Endothelial cell of umbilical vein (primary cell): ENCODE results near the gene MRPS27. TPM values are rescaled to one million over a fixed set of nuclear protein-coding genes. Genes with fewer than 3 reads are reported as not detected.

Experiments used
- BruUV-seq: library from RNA; stranded (reverse); fragments of 400-500 nt; replicated peaks from 2 replicates; lab custom pipeline; 2021; lab: Mats Ljungman, UMichigan
- CTCF ChIA-PET: fragments of 300-600, 350-600 bp; sonication (Branson Sonifier 250); formaldehyde crosslinking; loops from one replicate; lab custom pipeline; 2021; ENCODE audit warnings: antibody characterized with exemption, inconsistent platforms; lab: Charles Lee
- POLR2A ChIA-PET: fragments of 300-600, 350-600 bp; sonication (Branson Sonifier 250); formaldehyde crosslinking; loops from one replicate; lab custom pipeline; 2021; ENCODE audit warnings: antibody characterized with exemption, inconsistent platforms; lab: Charles Lee
- DNase-seq: peaks from one replicate; pipeline ENCODE4 v3.0.0-alpha.2; 2011; ENCODE audit warnings: low read depth, low spot score
- FAIRE-seq: peaks from 2 replicates; lab custom pipeline; 2011; peaks lifted over from hg19 to GRCh38; lab: Jason Lieb, UNC
- H2AFZ ChIP-seq: 2 replicates; pipeline ENCODE4 v1.6.0; 2012; ENCODE audit warnings: low read depth, low read length, control low read depth, inconsistent platforms
- H3K27ac ChIP-seq: 2 replicates; pipeline ENCODE4 v1.5.1; 2011; ENCODE audit warnings: low read depth, mild to moderate bottlenecking, control low read depth, low read length, moderate library complexity; ENCODE audit not compliant: insufficient read depth
- H3K27me3 ChIP-seq, 2 experiments: 2 replicates each; pipeline versions ENCODE4 v1.6.0 to v1.6.1; 2011; ENCODE audit warnings: low read length in 2 of 2, mixed read lengths in 1 of 2; ENCODE audit not compliant: control insufficient read depth in 2 of 2, insufficient read depth in 2 of 2
- H3K36me3 ChIP-seq, 2 experiments: 2 replicates in 1 of 2; 3 replicates in 1 of 2; pipeline ENCODE4 v1.5.1; 2011; ENCODE audit warnings: low read length in 2 of 2, mild to moderate bottlenecking in 1 of 2, moderate library complexity in 1 of 2; ENCODE audit not compliant: control insufficient read depth in 2 of 2, insufficient read depth in 2 of 2; ENCODE audit errors: extremely low read depth in 1 of 2
- H3K4me1 ChIP-seq: 3 replicates; pipeline ENCODE4 v1.5.1; 2011; ENCODE audit warnings: mild to moderate bottlenecking, low read length; ENCODE audit not compliant: control insufficient read depth, insufficient read depth; ENCODE audit errors: extremely low read depth
- H3K4me2 ChIP-seq: 2 replicates; pipeline ENCODE4 v1.6.1; 2011; ENCODE audit warnings: low read length, control low read depth, mixed read lengths; ENCODE audit not compliant: insufficient read depth
- H3K4me3 ChIP-seq, 3 experiments: fragments of 200-600 bp in 1 of 3; sonication (generic), shearing (Covaris generic) in 1 of 3; replicated peaks in 1 of 3; 2 replicates each; pipeline ENCODE4 v1.5.1; 2011 to 2016; ENCODE audit warnings: control low read depth in 3 of 3, low read length in 3 of 3, mild to moderate bottlenecking in 2 of 3, inconsistent platforms in 1 of 3, low read depth in 1 of 3, moderate library complexity in 1 of 3; ENCODE audit not compliant: insufficient read depth in 1 of 3
- H3K79me2 ChIP-seq: 2 replicates; pipeline ENCODE4 v1.6.0; 2012; ENCODE audit warnings: low read length, inconsistent platforms; ENCODE audit not compliant: control insufficient read depth, insufficient read depth
- H3K9ac ChIP-seq: replicated peaks from 2 replicates; pipeline ENCODE3; 2011; ENCODE audit warnings: low read length, control low read depth; ENCODE audit not compliant: insufficient read depth; ENCODE audit errors: extremely low read depth
- H3K9me1 ChIP-seq: replicated peaks from 3 replicates; pipeline ENCODE4 v1.6.0; 2011; ENCODE audit warnings: mild to moderate bottlenecking, low read length; ENCODE audit not compliant: control insufficient read depth, insufficient read depth; ENCODE audit errors: extremely low read depth
- H3K9me3 ChIP-seq: replicated peaks from 2 replicates; pipeline ENCODE4 v1.5.1; 2012; ENCODE audit warnings: low read length, inconsistent platforms; ENCODE audit not compliant: control insufficient read depth, insufficient read depth
- H4K20me1 ChIP-seq: replicated peaks from 2 replicates; pipeline ENCODE3; 2011; ENCODE audit warnings: mild to moderate bottlenecking, low read length; ENCODE audit not compliant: control insufficient read depth, insufficient read depth; ENCODE audit errors: extremely low read depth
- EZH2 ChIP-seq: IDR thresholded peaks from 2 replicates; pipeline ENCODE4 v1.6.1; 2012; ENCODE audit warnings: borderline replicate concordance, low read depth, mild to moderate bottlenecking, moderate library complexity, low read length, inconsistent platforms; ENCODE audit not compliant: severe bottlenecking
- FOS ChIP-seq: IDR thresholded peaks from 2 replicates; pipeline ENCODE4 v1.6.1; 2011; ENCODE audit warnings: mild to moderate bottlenecking, low read length, moderate library complexity, borderline replicate concordance; ENCODE audit not compliant: insufficient read depth
- GATA2 ChIP-seq: IDR thresholded peaks from 2 replicates; pipeline ENCODE4 v1.7.0; 2011; ENCODE audit warnings: low read depth, mild to moderate bottlenecking, moderate library complexity, mixed read lengths, low read length; ENCODE audit not compliant: insufficient read length, insufficient read depth
- JUN ChIP-seq: IDR thresholded peaks from 2 replicates; pipeline ENCODE4 v1.6.1; 2011; ENCODE audit warnings: borderline replicate concordance, low read depth; ENCODE audit not compliant: insufficient read length, insufficient read depth
- MAX ChIP-seq: IDR thresholded peaks from 2 replicates; pipeline ENCODE4 v1.6.1; 2011; ENCODE audit not compliant: insufficient read depth, insufficient read length
- MYC ChIP-seq: IDR thresholded peaks from one replicate; pipeline ENCODE4 v1.6.1; 2011; ENCODE audit warnings: mild to moderate bottlenecking, low read depth, low read length
- POLR2A ChIP-seq: IDR thresholded peaks from 2 replicates; pipeline ENCODE4 v1.6.1; 2012; ENCODE audit warnings: low read depth, mild to moderate bottlenecking, control low read depth, low read length
- POLR2AphosphoS5 ChIP-seq: IDR thresholded peaks from 2 replicates; pipeline ENCODE4 v1.6.1; 2012; ENCODE audit warnings: low read depth, mild to moderate bottlenecking, control low read depth, low read length, moderate library complexity; ENCODE audit not compliant: insufficient read depth
- dilution Hi-C: fragments of 300-500 bp; cut with MboI; formaldehyde crosslinking; loops from one replicate; pipeline ENCODE4 v1.15.0; 2019; ENCODE audit warnings: low sequenced_read_pairs; ENCODE audit not compliant: extremely low pct_ligation_motif_present
- intact Hi-C: fragments of 100-400 bp; cut with micrococcal nuclease; formaldehyde crosslinking; loops from one replicate; pipeline ENCODE4 v1.10.0; 2022
- polyA plus RNA-seq, 4 experiments: library from polyadenylated mRNA; depleted of rRNA in 3 of 4; stranded (reverse) in 3 of 4; unstranded in 1 of 4; fragments of >200 nt; gene quantifications; 2 replicates each; pipeline versions ENCODE4 v1.2.1 to v1.2.3, GENCODE V29; 2011 to 2012; ENCODE audit warnings: missing spikeins in 1 of 4
- total RNA-seq: library from RNA; stranded (reverse); gene quantifications from 2 replicates; pipeline ENCODE4 v1.2.3, GENCODE V29; 2021
- TF ChIP-seq, protein P1 (sequence below), 2 donors: IDR thresholded peaks; 1 replicate in 1 of 2; 2 replicates in 1 of 2; pipeline ENCODE4 v1.5.1; 2011; ENCODE audit warnings: low read length in 2 of 2, mild to moderate bottlenecking in 2 of 2, moderate library complexity in 2 of 2, control low read depth in 1 of 2, inconsistent platforms in 1 of 2, low read depth in 1 of 2; ENCODE audit not compliant: insufficient read depth in 1 of 2; ENCODE audit errors: extremely low read depth in 1 of 2

Gene MRPS27
- total and polyA plus RNA-seq, 2 donors (not counting 3 experiments of a cell fraction or from before 2014, with no cell fraction given), result 56.0 to 67.1 TPM

- no peaks in the 10 kb centered on the region for H3K79me2 ChIP-seq
- no TSS peak for BruUV-seq
- H3K27ac ChIP-seq, result no peak overlapping the region
- H3K4me1 ChIP-seq, result no peaks in the 10 kb centered on the region
- H3K4me3 ChIP-seq, result no peak overlapping the region
- H3K9me3 ChIP-seq, result no peaks in the 10 kb centered on the region
- no peak for TF ChIP-seq POLR2AphosphoS5
- no peak for TF ChIP-seq EZH2
- TF ChIP-seq, protein P1, sequence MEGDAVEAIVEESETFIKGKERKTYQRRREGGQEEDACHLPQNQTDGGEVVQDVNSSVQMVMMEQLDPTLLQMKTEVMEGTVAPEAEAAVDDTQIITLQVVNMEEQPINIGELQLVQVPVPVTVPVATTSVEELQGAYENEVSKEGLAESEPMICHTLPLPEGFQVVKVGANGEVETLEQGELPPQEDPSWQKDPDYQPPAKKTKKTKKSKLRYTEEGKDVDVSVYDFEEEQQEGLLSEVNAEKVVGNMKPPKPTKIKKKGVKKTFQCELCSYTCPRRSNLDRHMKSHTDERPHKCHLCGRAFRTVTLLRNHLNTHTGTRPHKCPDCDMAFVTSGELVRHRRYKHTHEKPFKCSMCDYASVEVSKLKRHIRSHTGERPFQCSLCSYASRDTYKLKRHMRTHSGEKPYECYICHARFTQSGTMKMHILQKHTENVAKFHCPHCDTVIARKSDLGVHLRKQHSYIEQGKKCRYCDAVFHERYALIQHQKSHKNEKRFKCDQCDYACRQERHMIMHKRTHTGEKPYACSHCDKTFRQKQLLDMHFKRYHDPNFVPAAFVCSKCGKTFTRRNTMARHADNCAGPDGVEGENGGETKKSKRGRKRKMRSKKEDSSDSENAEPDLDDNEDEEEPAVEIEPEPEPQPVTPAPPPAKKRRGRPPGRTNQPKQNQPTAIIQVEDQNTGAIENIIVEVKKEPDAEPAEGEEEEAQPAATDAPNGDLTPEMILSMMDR (IDR thresholded peaks at IDR 0.05; ENCODE audit: extremely low read depth in 1 of 2, insufficient read depth in 1 of 2, low read depth in 1 of 2, low read length in 2 of 2), result no peak
- no peak for TF ChIP-seq FOS
- no peak for TF ChIP-seq MYC
- TF ChIP-seq POLR2A, result no peak
- TF ChIP-seq JUN, result no peak
- no peak for TF ChIP-seq GATA2
- TF ChIP-seq MAX, result no peak
- H3K27me3 ChIP-seq, result no peaks in the 10 kb centered on the region
- no peaks in the 10 kb centered on the region for H3K9me1 ChIP-seq
- no peak overlapping the region for H3K4me2 ChIP-seq
- H2AFZ ChIP-seq, result no peak overlapping the region
- no peaks in the 10 kb centered on the region for H4K20me1 ChIP-seq
- no peak for DNase-seq
- dilution Hi-C loops (no loop called here), intact Hi-C loops (no loop called here)
- POLR2A ChIA-PET, result no interaction called here
- CTCF ChIA-PET, result interaction anchor here (0.8 to 1.5 kb wide), 5 partner anchors 22 to 441 kb away, joined by 3 to 5 read pairs (median 3); no protein-coding TSS in a partner anchor
- H3K9ac ChIP-seq, result no peak overlapping the region
- peaks cover 11 to 35% of the 10 kb centered on the region in 2 experiments for H3K36me3 ChIP-seq
- FAIRE-seq, result no peak
These were observed 96.7 kb downstream of the MRPS27 start for GRCh38 chr5:72223371-72223770.
